ENCODE measurements around the gene NTSR1.
A peak's percentile ranks its signal among the peaks of the same experiment; 100 is the strongest.
"Not testable (repeated sequence)": the region's sequence is repeated elsewhere in the genome, so short reads cannot be mapped to it uniquely, and the experiment has no call there.

NTSR1 gene

GRCh38 chr20:62674370-62674769 lies 34.3 kb upstream of the NTSR1 start:
- DNase-seq (ENCODE audit: low spot score): no peak

GRCh38 chr20:62675156-62675876 lies 33.3 kb upstream of the NTSR1 start:
- DNase-seq (ENCODE audit: low spot score): no peak

GRCh38 chr20:62675877-62676260 lies 32.8 kb upstream of the NTSR1 start:
- no peak for DNase-seq (ENCODE audit: low spot score)

- no peak for DNase-seq (ENCODE audit: low spot score)
These were observed 31.7 kb upstream of the NTSR1 start for GRCh38 chr20:62676976-62677375.

GRCh38 chr20:62677678-62678077 lies 31.0 kb upstream of the NTSR1 start:
- DNase-seq (ENCODE audit: low spot score): no peak

GRCh38 chr20:62678553-62678952 lies 30.1 kb upstream of the NTSR1 start:
- DNase-seq (ENCODE audit: low spot score): no peak

GRCh38 chr20:62679978-62680589 lies 28.6 kb upstream of the NTSR1 start:
- DNase-seq (ENCODE audit: low spot score): no peak

- DNase-seq (ENCODE audit: low spot score): no peak
These were observed 25.6 kb upstream of the NTSR1 start for GRCh38 chr20:62682912-62683517.

- not testable (repeated sequence) for DNase-seq (ENCODE audit: low spot score)
These were observed 24.8 kb upstream of the NTSR1 start for GRCh38 chr20:62683660-62684322.

- DNase-seq (ENCODE audit: low spot score): no peak
These were observed 23.7 kb upstream of the NTSR1 start for GRCh38 chr20:62684981-62685380.

GRCh38 chr20:62685781-62686555 lies 22.7 kb upstream of the NTSR1 start:
- DNase-seq (ENCODE audit: low spot score): peak; percentile 25

- no peak for DNase-seq (ENCODE audit: low spot score)
These were observed 21.5 kb upstream of the NTSR1 start for GRCh38 chr20:62686869-62687830.

- no peak for DNase-seq (ENCODE audit: low spot score)
These were observed 20.6 kb upstream of the NTSR1 start for GRCh38 chr20:62688083-62688482.

GRCh38 chr20:62688855-62689460 lies 19.7 kb upstream of the NTSR1 start:
- no peak for DNase-seq (ENCODE audit: low spot score)

GRCh38 chr20:62689861-62690260 lies 18.8 kb upstream of the NTSR1 start:
- no peak for DNase-seq (ENCODE audit: low spot score)

- DNase-seq (ENCODE audit: low spot score): no peak
These were observed 18.3 kb upstream of the NTSR1 start for GRCh38 chr20:62690261-62690820.

- DNase-seq (ENCODE audit: low spot score): no peak
These were observed 17.1 kb upstream of the NTSR1 start for GRCh38 chr20:62691487-62691886.

- no peak for DNase-seq (ENCODE audit: low spot score)
These were observed 16.5 kb upstream of the NTSR1 start for GRCh38 chr20:62692176-62692575.

GRCh38 chr20:62692801-62693523 lies 15.7 kb upstream of the NTSR1 start:
- DNase-seq (ENCODE audit: low spot score): no peak

GRCh38 chr20:62693524-62693922 lies 15.1 kb upstream of the NTSR1 start:
- DNase-seq (ENCODE audit: low spot score): no peak
